Iris pigment epithelial cell (primary cell): Measurements from ENCODE around the gene NPFFR1.

Source experiments
- DNase-seq: peaks from one replicate; pipeline ENCODE4 v3.0.0-alpha.2; 2011; ENCODE audit warnings: low read depth

NPFFR1 gene

GRCh38 chr10:70315815-70316214 is 32.0 kb upstream of the NPFFR1 start:
- DNase-seq = no peak

GRCh38 chr10:70315276-70315675 is 31.5 kb upstream of the NPFFR1 start:
- no peak for DNase-seq

GRCh38 chr10:70312972-70313371 is 29.2 kb upstream of the NPFFR1 start:
- no peak for DNase-seq

- no peak for DNase-seq
Measured at GRCh38 chr10:70312249-70312648, 28.4 kb upstream of the NPFFR1 start.

- DNase-seq = no peak
Measured at GRCh38 chr10:70311698-70312097, 27.9 kb upstream of the NPFFR1 start.

- DNase-seq = no peak
Measured at GRCh38 chr10:70309661-70310060, 25.9 kb upstream of the NPFFR1 start.

- DNase-seq = no peak
Measured at GRCh38 chr10:70308121-70309060, 24.6 kb upstream of the NPFFR1 start.

GRCh38 chr10:70306886-70307520 is 23.2 kb upstream of the NPFFR1 start:
- no peak for DNase-seq

- no peak for DNase-seq
Measured at GRCh38 chr10:70306181-70306705, 22.4 kb upstream of the NPFFR1 start.

GRCh38 chr10:70303730-70304129 is 19.9 kb upstream of the NPFFR1 start:
- DNase-seq = no peak

GRCh38 chr10:70302292-70302691 is 18.5 kb upstream of the NPFFR1 start:
- peak; percentile 65 for DNase-seq

GRCh38 chr10:70300908-70301597 is 17.2 kb upstream of the NPFFR1 start:
- no peak for DNase-seq

- no peak for DNase-seq
Measured at GRCh38 chr10:70300461-70300860, 16.7 kb upstream of the NPFFR1 start.

- no peak for DNase-seq
Measured at GRCh38 chr10:70299876-70300275, 16.1 kb upstream of the NPFFR1 start.

GRCh38 chr10:70298393-70298792 is 14.6 kb upstream of the NPFFR1 start:
- DNase-seq = no peak

GRCh38 chr10:70297224-70297623 is 13.4 kb upstream of the NPFFR1 start:
- DNase-seq = no peak

- peak; percentile 84 for DNase-seq
Measured at GRCh38 chr10:70296406-70296899, 12.6 kb upstream of the NPFFR1 start.

- no peak for DNase-seq
Measured at GRCh38 chr10:70295926-70296325, 12.1 kb upstream of the NPFFR1 start.

GRCh38 chr10:70295321-70295720 is 11.5 kb upstream of the NPFFR1 start:
- no peak for DNase-seq

GRCh38 chr10:70293169-70293843 is 9.5 kb upstream of the NPFFR1 start:
- no peak for DNase-seq

- DNase-seq = no peak
Measured at GRCh38 chr10:70292004-70292403, 8.2 kb upstream of the NPFFR1 start.

GRCh38 chr10:70289739-70290138 is 5.9 kb upstream of the NPFFR1 start:
- DNase-seq = no peak
